Tongue (tissue), 2 donors: Measurements from ENCODE around the gene BMP4. TPM values are rescaled to one million over a fixed set of nuclear protein-coding genes. Genes with fewer than 3 reads are reported as not detected.

ENCODE experiments used
- small RNA-seq: library from RNA; depleted of rRNA; stranded (forward); fragments of <200 nt; gene quantifications from one replicate; pipeline ENCODE3, GENCODE V24; 2014; ENCODE audit warnings: low replicate concordance
- total RNA-seq: library from RNA; depleted of rRNA; stranded (reverse); fragments of >200 nt; gene quantifications from one replicate; pipeline ENCODE4 v1.2.3, GENCODE V29; 2014

Gene BMP4
- total RNA-seq, 1 donor from 2014 or later: 15.3 TPM

Small RNA genes lying within 50 kb of the gene (small RNA-seq; reads per million reads assigned to genes)
- not detected for gene MIR5580
